HepG2 (cell line): ENCODE measurements around the gene NARF.

Source experiments
- GABPB1 ChIP-seq: IDR thresholded peaks from 2 replicates; pipeline ENCODE4 v1.6.1; 2016; ENCODE audit warnings: mild to moderate bottlenecking, missing genetic modification reagents, moderate library complexity, missing compliant biosample characterization
- RBM39 ChIP-seq: fragments of 200-400 bp; formaldehyde crosslinking; IDR thresholded peaks from one replicate; pipeline ENCODE4 v1.6.1; 2018; ENCODE audit warnings: antibody characterized with exemption, mild to moderate bottlenecking, low read depth, low read length; ENCODE audit not compliant: poor library complexity, severe bottlenecking
- ZNF143 ChIP-seq: sonication (generic); formaldehyde crosslinking; IDR thresholded peaks from 2 replicates; pipeline ENCODE4 v1.4.0; 2020; ENCODE audit warnings: missing genetic modification reagents
- ZNF496 ChIP-seq: sonication (generic); formaldehyde crosslinking; IDR thresholded peaks from 2 replicates; pipeline ENCODE4 v1.8.1; 2023; ENCODE audit warnings: mild to moderate bottlenecking, moderate library complexity, missing genetic modification reagents; ENCODE audit not compliant: insufficient replicate concordance
- TF ChIP-seq, protein P1 (sequence below), 2 experiments: IDR thresholded peaks; 2 replicates each; pipeline ENCODE4 v1.6.1; 2011 to 2012; ENCODE audit warnings: low read length in 2 of 2, borderline replicate concordance in 1 of 2, low read depth in 1 of 2, mild to moderate bottlenecking in 1 of 2, moderate library complexity in 1 of 2

DNA sequence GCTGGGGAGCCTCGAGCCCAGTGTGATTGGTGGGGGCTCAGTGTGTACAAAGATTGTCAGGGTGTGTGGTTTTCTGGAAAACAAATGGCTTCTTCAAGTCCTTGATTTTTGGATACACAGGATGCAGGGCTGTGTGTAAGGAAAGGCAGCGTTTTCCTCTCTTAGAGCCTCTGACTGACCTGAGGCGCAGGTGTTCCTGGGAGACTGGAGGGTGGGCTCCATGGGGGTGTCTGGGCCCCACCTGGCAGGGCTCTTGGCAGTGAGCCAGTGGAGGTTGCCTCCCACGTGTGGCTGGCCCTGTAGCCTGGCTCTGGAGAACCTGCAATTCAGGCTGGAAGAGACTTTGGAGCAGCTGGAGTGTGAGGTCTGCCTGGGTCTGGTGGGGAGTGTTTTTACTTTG is 66.0 kb downstream of the NARF start:
- TF ChIP-seq, protein P1, sequence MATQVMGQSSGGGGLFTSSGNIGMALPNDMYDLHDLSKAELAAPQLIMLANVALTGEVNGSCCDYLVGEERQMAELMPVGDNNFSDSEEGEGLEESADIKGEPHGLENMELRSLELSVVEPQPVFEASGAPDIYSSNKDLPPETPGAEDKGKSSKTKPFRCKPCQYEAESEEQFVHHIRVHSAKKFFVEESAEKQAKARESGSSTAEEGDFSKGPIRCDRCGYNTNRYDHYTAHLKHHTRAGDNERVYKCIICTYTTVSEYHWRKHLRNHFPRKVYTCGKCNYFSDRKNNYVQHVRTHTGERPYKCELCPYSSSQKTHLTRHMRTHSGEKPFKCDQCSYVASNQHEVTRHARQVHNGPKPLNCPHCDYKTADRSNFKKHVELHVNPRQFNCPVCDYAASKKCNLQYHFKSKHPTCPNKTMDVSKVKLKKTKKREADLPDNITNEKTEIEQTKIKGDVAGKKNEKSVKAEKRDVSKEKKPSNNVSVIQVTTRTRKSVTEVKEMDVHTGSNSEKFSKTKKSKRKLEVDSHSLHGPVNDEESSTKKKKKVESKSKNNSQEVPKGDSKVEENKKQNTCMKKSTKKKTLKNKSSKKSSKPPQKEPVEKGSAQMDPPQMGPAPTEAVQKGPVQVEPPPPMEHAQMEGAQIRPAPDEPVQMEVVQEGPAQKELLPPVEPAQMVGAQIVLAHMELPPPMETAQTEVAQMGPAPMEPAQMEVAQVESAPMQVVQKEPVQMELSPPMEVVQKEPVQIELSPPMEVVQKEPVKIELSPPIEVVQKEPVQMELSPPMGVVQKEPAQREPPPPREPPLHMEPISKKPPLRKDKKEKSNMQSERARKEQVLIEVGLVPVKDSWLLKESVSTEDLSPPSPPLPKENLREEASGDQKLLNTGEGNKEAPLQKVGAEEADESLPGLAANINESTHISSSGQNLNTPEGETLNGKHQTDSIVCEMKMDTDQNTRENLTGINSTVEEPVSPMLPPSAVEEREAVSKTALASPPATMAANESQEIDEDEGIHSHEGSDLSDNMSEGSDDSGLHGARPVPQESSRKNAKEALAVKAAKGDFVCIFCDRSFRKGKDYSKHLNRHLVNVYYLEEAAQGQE (IDR thresholded peaks at IDR 0.05; ENCODE audit: borderline replicate concordance in 1 of 2, low read depth in 1 of 2, low read length in 2 of 2), result no peak
- TF ChIP-seq ZNF496 (CRISPR knock-in tag) (no peak), GABPB1 (CRISPR knock-in tag) (no peak), RBM39 (no peak), ZNF143 (CRISPR knock-in tag) (no peak)
